ENCODE measurements around the gene NME8. TPM values are rescaled to one million over a fixed set of nuclear protein-coding genes. Genes with fewer than 3 reads are reported as not detected.

NME8 gene
- total RNA-seq, 1 experiment from 2014 or later, result not detected

GRCh38 chr7:37943905-37944736, 95.7 kb downstream of the NME8 start:
- ChIA-PET CTCF (no interaction called here), POLR2A (no interaction called here), RAD21 (ENCODE audit: low non-redundant PET in 1 of 2, low total read pairs in 2 of 2, uncharacterized antibody in 2 of 2, unreplicated experiment in 2 of 2) (no interaction called here)
- ATAC-seq, result no peak
- H4K20me1 ChIP-seq (ENCODE audit: insufficient read depth), result no peaks in the 10 kb centered on the region
- H3K79me2 ChIP-seq (ENCODE audit: insufficient read depth, low read length), result peaks cover 16% of the 10 kb centered on the region; the same call in 1 of the 2 replicates
- peaks cover 9 to 14% of the 10 kb centered on the region in 2 experiments for H3K4me1 ChIP-seq (ENCODE audit: control insufficient read depth in 1 of 2, insufficient read depth in 2 of 2, low read length in 2 of 2)
- no peaks in the 10 kb centered on the region for H3K9me3 ChIP-seq (ENCODE audit: control insufficient read depth in 1 of 2, insufficient read depth in 1 of 2, low read depth in 1 of 2, low read length in 2 of 2)
- H3K4me3 ChIP-seq (replicated peaks in 1 of 2; ENCODE audit: low read depth in 1 of 2, low read length in 2 of 2), result no peak overlapping the region
- H3K27me3 ChIP-seq (ENCODE audit: insufficient read depth, low read length), result no peaks in the 10 kb centered on the region
- H3K9me2 ChIP-seq (ENCODE audit: insufficient read depth), result no peaks in the 10 kb centered on the region
- no peaks in the 10 kb centered on the region for H3K36me3 ChIP-seq (ENCODE audit: control insufficient read depth in 1 of 2, insufficient read depth in 2 of 2, low read length in 2 of 2)
- no TSS peak for BruUV-seq (replicated peaks)
- H3K27ac ChIP-seq (ENCODE audit: low read depth, low read length), result no peak overlapping the region
- no peak overlapping the region for H3K4me2 ChIP-seq (ENCODE audit: low read length)
- no peak for TF ChIP-seq ZNF274 (IDR thresholded peaks at IDR 0.05; ENCODE audit: low read depth, low read length)
- TF ChIP-seq FOSL1 (IDR thresholded peaks at IDR 0.05; ENCODE audit: low read depth), result no peak
- no peak for TF ChIP-seq JUND (IDR thresholded peaks at IDR 0.05)
- no peak for TF ChIP-seq ELF1 (IDR thresholded peaks at IDR 0.05; ENCODE audit: borderline replicate concordance, low read depth)
- TF ChIP-seq TCF7L2 (IDR thresholded peaks at IDR 0.05; ENCODE audit: borderline replicate concordance, extremely low read depth, insufficient read depth, insufficient read length), result no peak
- no peak for TF ChIP-seq CEBPB (IDR thresholded peaks at IDR 0.05; ENCODE audit: low read depth)
- TF ChIP-seq, protein P1, sequence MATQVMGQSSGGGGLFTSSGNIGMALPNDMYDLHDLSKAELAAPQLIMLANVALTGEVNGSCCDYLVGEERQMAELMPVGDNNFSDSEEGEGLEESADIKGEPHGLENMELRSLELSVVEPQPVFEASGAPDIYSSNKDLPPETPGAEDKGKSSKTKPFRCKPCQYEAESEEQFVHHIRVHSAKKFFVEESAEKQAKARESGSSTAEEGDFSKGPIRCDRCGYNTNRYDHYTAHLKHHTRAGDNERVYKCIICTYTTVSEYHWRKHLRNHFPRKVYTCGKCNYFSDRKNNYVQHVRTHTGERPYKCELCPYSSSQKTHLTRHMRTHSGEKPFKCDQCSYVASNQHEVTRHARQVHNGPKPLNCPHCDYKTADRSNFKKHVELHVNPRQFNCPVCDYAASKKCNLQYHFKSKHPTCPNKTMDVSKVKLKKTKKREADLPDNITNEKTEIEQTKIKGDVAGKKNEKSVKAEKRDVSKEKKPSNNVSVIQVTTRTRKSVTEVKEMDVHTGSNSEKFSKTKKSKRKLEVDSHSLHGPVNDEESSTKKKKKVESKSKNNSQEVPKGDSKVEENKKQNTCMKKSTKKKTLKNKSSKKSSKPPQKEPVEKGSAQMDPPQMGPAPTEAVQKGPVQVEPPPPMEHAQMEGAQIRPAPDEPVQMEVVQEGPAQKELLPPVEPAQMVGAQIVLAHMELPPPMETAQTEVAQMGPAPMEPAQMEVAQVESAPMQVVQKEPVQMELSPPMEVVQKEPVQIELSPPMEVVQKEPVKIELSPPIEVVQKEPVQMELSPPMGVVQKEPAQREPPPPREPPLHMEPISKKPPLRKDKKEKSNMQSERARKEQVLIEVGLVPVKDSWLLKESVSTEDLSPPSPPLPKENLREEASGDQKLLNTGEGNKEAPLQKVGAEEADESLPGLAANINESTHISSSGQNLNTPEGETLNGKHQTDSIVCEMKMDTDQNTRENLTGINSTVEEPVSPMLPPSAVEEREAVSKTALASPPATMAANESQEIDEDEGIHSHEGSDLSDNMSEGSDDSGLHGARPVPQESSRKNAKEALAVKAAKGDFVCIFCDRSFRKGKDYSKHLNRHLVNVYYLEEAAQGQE (IDR thresholded peaks at IDR 0.05; ENCODE audit: low read depth), result no peak
- TF ChIP-seq SIN3A (IDR thresholded peaks at IDR 0.05; ENCODE audit: low read depth), result no peak
- TF ChIP-seq, protein P2, sequence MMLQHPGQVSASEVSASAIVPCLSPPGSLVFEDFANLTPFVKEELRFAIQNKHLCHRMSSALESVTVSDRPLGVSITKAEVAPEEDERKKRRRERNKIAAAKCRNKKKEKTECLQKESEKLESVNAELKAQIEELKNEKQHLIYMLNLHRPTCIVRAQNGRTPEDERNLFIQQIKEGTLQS (IDR thresholded peaks at IDR 0.05), result no peak
- H2AFZ ChIP-seq (ENCODE audit: low read depth, low read length, poor library complexity, severe bottlenecking), result no peak overlapping the region
- no peak overlapping the region for H3K9ac ChIP-seq (ENCODE audit: low read length)
- no peak for DNase-seq (ENCODE audit: low read depth, low spot score)
- intact Hi-C loops (cut with micrococcal nuclease), result no loop called here
